ENCODE results near the gene PSMG4. TPM values are rescaled to one million over a fixed set of nuclear protein-coding genes. Genes with fewer than 3 reads are reported as not detected.

The PSMG4 gene
- total and polyA plus RNA-seq, 9 of the 15 experiments (the other 6 are each of a cell fraction or from before 2014, with no cell fraction given), result 12.9 to 185 (median 52.0) TPM

DNA sequence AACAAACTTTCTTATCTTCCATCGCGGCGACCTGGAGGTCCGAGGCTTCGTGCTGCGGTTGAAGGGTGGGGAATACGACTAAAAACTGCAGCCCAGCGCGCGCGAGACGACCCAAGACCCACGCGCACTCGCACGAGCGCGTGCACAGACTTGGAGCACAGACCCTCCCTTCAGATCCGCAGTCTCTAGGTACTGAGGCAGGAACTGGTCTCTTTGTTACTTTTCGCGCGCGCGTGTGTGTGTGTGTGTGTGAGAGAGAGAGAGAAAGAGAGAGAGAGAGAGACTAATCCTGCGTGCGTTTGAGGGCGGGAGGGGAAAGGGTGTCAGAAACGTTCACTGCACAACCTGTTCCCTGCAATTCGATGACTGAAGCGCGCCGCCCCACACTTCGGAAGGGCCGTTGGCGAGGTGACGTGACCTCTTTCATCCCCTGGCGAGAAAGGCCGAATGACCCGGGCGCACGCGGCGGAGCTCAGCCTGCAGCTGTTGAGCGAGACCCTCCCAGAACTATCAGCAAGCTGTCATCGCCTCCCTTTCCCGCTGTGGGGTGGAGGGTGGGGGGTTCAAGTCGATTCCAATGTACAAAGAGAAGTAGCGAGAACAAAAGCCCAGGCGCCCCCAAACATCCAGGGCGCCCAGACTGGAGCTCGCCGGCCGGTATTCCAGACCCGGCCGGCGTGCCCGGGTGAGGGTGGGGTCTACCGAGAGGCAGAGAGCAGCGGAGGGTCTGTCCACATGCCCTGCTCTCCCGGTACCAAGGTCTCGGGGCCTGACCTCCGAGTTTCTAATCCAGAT lies 29.8 kb upstream of the PSMG4 start (continued):
- TF ChIP-seq, protein P1, sequence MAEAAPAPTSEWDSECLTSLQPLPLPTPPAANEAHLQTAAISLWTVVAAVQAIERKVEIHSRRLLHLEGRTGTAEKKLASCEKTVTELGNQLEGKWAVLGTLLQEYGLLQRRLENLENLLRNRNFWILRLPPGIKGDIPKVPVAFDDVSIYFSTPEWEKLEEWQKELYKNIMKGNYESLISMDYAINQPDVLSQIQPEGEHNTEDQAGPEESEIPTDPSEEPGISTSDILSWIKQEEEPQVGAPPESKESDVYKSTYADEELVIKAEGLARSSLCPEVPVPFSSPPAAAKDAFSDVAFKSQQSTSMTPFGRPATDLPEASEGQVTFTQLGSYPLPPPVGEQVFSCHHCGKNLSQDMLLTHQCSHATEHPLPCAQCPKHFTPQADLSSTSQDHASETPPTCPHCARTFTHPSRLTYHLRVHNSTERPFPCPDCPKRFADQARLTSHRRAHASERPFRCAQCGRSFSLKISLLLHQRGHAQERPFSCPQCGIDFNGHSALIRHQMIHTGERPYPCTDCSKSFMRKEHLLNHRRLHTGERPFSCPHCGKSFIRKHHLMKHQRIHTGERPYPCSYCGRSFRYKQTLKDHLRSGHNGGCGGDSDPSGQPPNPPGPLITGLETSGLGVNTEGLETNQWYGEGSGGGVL (CRISPR knock-in tag; IDR thresholded peaks at IDR 0.05), result no peak
- no peak for TF ChIP-seq PHF20 (IDR thresholded peaks at IDR 0.05; ENCODE audit: partially characterized antibody)
- TF ChIP-seq CC2D1A (IDR thresholded peaks at IDR 0.05), result no peak
- TF ChIP-seq, protein P2, sequence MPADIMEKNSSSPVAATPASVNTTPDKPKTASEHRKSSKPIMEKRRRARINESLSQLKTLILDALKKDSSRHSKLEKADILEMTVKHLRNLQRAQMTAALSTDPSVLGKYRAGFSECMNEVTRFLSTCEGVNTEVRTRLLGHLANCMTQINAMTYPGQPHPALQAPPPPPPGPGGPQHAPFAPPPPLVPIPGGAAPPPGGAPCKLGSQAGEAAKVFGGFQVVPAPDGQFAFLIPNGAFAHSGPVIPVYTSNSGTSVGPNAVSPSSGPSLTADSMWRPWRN (IDR thresholded peaks at IDR 0.05; ENCODE audit: low read depth), result peak; percentile 46; the same call in 1 of the 2 replicates
- no peak for TF ChIP-seq ZNF3 (CRISPR knock-in tag; IDR thresholded peaks at IDR 0.05)
- no peak for TF ChIP-seq KLF13 (tag; IDR thresholded peaks at IDR 0.05; ENCODE audit: borderline replicate concordance, low read depth)
- no peak for TF ChIP-seq CEBPG (CRISPR knock-in tag; IDR thresholded peaks at IDR 0.05)
- no peak for TF ChIP-seq CEBPG (tag; conservative IDR thresholded peaks at IDR 0.05 in 1 of 2, IDR thresholded peaks at IDR 0.05 in 1 of 2)
- no peak for TF ChIP-seq SRSF1 (IDR thresholded peaks at IDR 0.05; ENCODE audit: low read depth, low read length)
- no peak for TF ChIP-seq MCM5 (IDR thresholded peaks at IDR 0.05; ENCODE audit: low read depth)
- TF ChIP-seq YY1 (IDR thresholded peaks at IDR 0.05; ENCODE audit: borderline replicate concordance in 1 of 3, control insufficient read depth in 1 of 3, extremely low read depth in 1 of 3, insufficient read depth in 3 of 3, insufficient read length in 1 of 3, insufficient replicate concordance in 2 of 3, low read depth in 1 of 3, low read length in 2 of 3), result no peak
- no peak; the same call in 1 of the 2 replicates for TF ChIP-seq NR3C1 (CRISPR knock-in tag; IDR thresholded peaks at IDR 0.05)
- no peak for TF ChIP-seq ZNF584 (CRISPR knock-in tag; IDR thresholded peaks at IDR 0.05; ENCODE audit: low read depth)
- TF ChIP-seq KLF10 (CRISPR knock-in tag; IDR thresholded peaks at IDR 0.05), result no peak
- TF ChIP-seq, protein P3, sequence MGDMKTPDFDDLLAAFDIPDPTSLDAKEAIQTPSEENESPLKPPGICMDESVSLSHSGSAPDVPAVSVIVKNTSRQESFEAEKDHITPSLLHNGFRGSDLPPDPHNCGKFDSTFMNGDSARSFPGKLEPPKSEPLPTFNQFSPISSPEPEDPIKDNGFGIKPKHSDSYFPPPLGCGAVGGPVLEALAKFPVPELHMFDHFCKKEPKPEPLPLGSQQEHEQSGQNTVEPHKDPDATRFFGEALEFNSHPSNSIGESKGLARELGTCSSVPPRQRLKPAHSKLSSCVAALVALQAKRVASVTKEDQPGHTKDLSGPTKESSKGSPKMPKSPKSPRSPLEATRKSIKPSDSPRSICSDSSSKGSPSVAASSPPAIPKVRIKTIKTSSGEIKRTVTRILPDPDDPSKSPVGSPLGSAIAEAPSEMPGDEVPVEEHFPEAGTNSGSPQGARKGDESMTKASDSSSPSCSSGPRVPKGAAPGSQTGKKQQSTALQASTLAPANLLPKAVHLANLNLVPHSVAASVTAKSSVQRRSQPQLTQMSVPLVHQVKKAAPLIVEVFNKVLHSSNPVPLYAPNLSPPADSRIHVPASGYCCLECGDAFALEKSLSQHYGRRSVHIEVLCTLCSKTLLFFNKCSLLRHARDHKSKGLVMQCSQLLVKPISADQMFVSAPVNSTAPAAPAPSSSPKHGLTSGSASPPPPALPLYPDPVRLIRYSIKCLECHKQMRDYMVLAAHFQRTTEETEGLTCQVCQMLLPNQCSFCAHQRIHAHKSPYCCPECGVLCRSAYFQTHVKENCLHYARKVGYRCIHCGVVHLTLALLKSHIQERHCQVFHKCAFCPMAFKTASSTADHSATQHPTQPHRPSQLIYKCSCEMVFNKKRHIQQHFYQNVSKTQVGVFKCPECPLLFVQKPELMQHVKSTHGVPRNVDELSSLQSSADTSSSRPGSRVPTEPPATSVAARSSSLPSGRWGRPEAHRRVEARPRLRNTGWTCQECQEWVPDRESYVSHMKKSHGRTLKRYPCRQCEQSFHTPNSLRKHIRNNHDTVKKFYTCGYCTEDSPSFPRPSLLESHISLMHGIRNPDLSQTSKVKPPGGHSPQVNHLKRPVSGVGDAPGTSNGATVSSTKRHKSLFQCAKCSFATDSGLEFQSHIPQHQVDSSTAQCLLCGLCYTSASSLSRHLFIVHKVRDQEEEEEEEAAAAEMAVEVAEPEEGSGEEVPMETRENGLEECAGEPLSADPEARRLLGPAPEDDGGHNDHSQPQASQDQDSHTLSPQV (IDR thresholded peaks at IDR 0.05), result no peak
- TF ChIP-seq ZBTB7A (IDR thresholded peaks at IDR 0.05; ENCODE audit: borderline replicate concordance, control insufficient read depth, low read depth, low read length), result no peak; the same call in 1 of the 2 replicates
- TF ChIP-seq, protein P4, sequence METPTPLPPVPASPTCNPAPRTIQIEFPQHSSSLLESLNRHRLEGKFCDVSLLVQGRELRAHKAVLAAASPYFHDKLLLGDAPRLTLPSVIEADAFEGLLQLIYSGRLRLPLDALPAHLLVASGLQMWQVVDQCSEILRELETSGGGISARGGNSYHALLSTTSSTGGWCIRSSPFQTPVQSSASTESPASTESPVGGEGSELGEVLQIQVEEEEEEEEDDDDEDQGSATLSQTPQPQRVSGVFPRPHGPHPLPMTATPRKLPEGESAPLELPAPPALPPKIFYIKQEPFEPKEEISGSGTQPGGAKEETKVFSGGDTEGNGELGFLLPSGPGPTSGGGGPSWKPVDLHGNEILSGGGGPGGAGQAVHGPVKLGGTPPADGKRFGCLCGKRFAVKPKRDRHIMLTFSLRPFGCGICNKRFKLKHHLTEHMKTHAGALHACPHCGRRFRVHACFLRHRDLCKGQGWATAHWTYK (CRISPR knock-in tag; IDR thresholded peaks at IDR 0.05), result no peak
